ENCODE data around the gene RPF1.

GRCh38 chr1:84436876-84437655 is 42.0 kb upstream of the RPF1 start:
- no peak for TF ChIP-seq POLR2A (IDR thresholded peaks at IDR 0.05)
- TF ChIP-seq, protein P1, sequence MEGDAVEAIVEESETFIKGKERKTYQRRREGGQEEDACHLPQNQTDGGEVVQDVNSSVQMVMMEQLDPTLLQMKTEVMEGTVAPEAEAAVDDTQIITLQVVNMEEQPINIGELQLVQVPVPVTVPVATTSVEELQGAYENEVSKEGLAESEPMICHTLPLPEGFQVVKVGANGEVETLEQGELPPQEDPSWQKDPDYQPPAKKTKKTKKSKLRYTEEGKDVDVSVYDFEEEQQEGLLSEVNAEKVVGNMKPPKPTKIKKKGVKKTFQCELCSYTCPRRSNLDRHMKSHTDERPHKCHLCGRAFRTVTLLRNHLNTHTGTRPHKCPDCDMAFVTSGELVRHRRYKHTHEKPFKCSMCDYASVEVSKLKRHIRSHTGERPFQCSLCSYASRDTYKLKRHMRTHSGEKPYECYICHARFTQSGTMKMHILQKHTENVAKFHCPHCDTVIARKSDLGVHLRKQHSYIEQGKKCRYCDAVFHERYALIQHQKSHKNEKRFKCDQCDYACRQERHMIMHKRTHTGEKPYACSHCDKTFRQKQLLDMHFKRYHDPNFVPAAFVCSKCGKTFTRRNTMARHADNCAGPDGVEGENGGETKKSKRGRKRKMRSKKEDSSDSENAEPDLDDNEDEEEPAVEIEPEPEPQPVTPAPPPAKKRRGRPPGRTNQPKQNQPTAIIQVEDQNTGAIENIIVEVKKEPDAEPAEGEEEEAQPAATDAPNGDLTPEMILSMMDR (IDR thresholded peaks at IDR 0.05): no peak

All from breast epithelium (tissue), 3 donors.